Neural progenitor cell (in vitro differentiated cells): ENCODE measurements around the gene PGC. TPM values are rescaled to one million over a fixed set of nuclear protein-coding genes. Genes with fewer than 3 reads are reported as not detected.

Source experiments
- DNase-seq: peaks from one replicate; pipeline ENCODE4 v3.0.0-alpha.2; 2016; ENCODE audit warnings: low spot score
- H2AFZ ChIP-seq: fragments of 200-600 bp; sonication (generic); replicated peaks from 2 replicates; pipeline ENCODE4 v1.6.1; 2016; ENCODE audit warnings: antibody characterized with exemption
- H3F3A ChIP-seq: fragments of 200-600 bp; sonication (generic); 2 replicates; pipeline ENCODE4 v1.6.1; 2016; ENCODE audit warnings: antibody characterized with exemption, low read depth
- H3K27ac ChIP-seq: fragments of 200-600 bp; sonication (generic); 2 replicates; pipeline ENCODE4 v1.5.1; 2016; ENCODE audit warnings: mild to moderate bottlenecking
- H3K27me3 ChIP-seq: fragments of 200-600 bp; sonication (generic); 2 replicates; pipeline ENCODE4 v1.6.1; 2016; ENCODE audit warnings: mild to moderate bottlenecking, moderate library complexity
- H3K36me3 ChIP-seq: fragments of 200-600 bp; sonication (generic); 2 replicates; pipeline ENCODE4 v1.5.1; 2016
- H3K4me1 ChIP-seq: fragments of 200-600 bp; sonication (generic); 2 replicates; pipeline ENCODE4 v1.6.1; 2016; ENCODE audit warnings: mixed run types
- H3K4me2 ChIP-seq: fragments of 200-600 bp; sonication (generic); 2 replicates; pipeline ENCODE4 v1.6.1; 2016
- H3K4me3 ChIP-seq: fragments of 200-600 bp; sonication (generic); 2 replicates; pipeline ENCODE4 v1.5.1; 2016
- H3K79me2 ChIP-seq: fragments of 200-600 bp; sonication (generic); 2 replicates; pipeline ENCODE4 v1.6.1; 2016; ENCODE audit warnings: low read depth
- H3K9ac ChIP-seq: fragments of 200-600 bp; sonication (generic); 2 replicates; pipeline ENCODE4 v1.6.1; 2016
- H3K9me3 ChIP-seq: fragments of 200-600 bp; sonication (generic); 2 replicates; pipeline ENCODE4 v1.5.1; 2016; ENCODE audit warnings: low read depth
- H4K20me1 ChIP-seq: fragments of 200-600 bp; sonication (generic); 2 replicates; pipeline ENCODE4 v1.6.1; 2016; ENCODE audit warnings: low read depth
- H3K27ac Mint-ChIP-seq: 3 replicates; pipeline ENCODE4 v1.8.0; 2021; ENCODE audit warnings: mixed read lengths
- H3K27me3 Mint-ChIP-seq: 2 replicates; pipeline ENCODE4 v1.8.0; 2022; ENCODE audit warnings: low read depth, mild to moderate bottlenecking, inconsistent platforms, moderate library complexity, mixed read lengths; ENCODE audit not compliant: insufficient read depth
- H3K36me3 Mint-ChIP-seq: 3 replicates; pipeline ENCODE4 v1.8.0; 2021; ENCODE audit warnings: mixed read lengths
- H3K4me1 Mint-ChIP-seq: 3 replicates; pipeline ENCODE4 v1.8.0; 2021; ENCODE audit warnings: mixed read lengths
- H3K4me3 Mint-ChIP-seq: 3 replicates; pipeline ENCODE4 v1.8.0; 2021; ENCODE audit warnings: mild to moderate bottlenecking, moderate library complexity, mixed read lengths
- H3K9me3 Mint-ChIP-seq: 3 replicates; pipeline ENCODE4 v1.8.0; 2020; ENCODE audit warnings: mixed read lengths
- CTCF ChIP-seq: fragments of 200-600 bp; sonication (generic); IDR thresholded peaks from 2 replicates; pipeline ENCODE4 v1.5.1; 2017; ENCODE audit warnings: antibody characterized with exemption, mild to moderate bottlenecking
- EZH2 ChIP-seq: fragments of 200-600 bp; sonication (generic); IDR thresholded peaks from 2 replicates; pipeline ENCODE4 v1.6.1; 2017; ENCODE audit warnings: antibody characterized with exemption, mild to moderate bottlenecking, moderate library complexity
- EZH2phosphoT487 ChIP-seq: fragments of 200-600 bp; sonication (generic); IDR thresholded peaks from 2 replicates; pipeline ENCODE4 v1.6.1; 2017; ENCODE audit warnings: antibody characterized with exemption
- total RNA-seq: library from RNA; depleted of rRNA; stranded (reverse); fragments of >200 nt; gene quantifications from 2 replicates; pipeline ENCODE4 v1.2.3, GENCODE V29; 2015; ENCODE audit warnings: low replicate concordance

The PGC gene
- total RNA-seq, 1 donor from 2014 or later: not detected

GRCh38 chr6:41791305-41791704, 44.1 kb upstream of the PGC start:
- no peak overlapping the region for H2AFZ ChIP-seq
- H3K9me3 ChIP-seq: no peaks in the 10 kb centered on the region
- no peaks in the 10 kb centered on the region for H3K27me3 Mint-ChIP-seq
- no peaks in the 10 kb centered on the region for H4K20me1 ChIP-seq
- no peak overlapping the region for H3K4me3 Mint-ChIP-seq
- no peak overlapping the region for H3K4me2 ChIP-seq
- H3K27ac Mint-ChIP-seq: no peak overlapping the region
- H3K9me3 Mint-ChIP-seq: no peaks in the 10 kb centered on the region
- DNase-seq: no peak
- TF ChIP-seq EZH2 (no peak), EZH2phosphoT487 (no peak), CTCF (no peak)
- no peaks in the 10 kb centered on the region for H3K36me3 ChIP-seq
- H3K9ac ChIP-seq: no peak overlapping the region
- no peaks in the 10 kb centered on the region for H3K27me3 ChIP-seq
- no peaks in the 10 kb centered on the region for H3K4me1 ChIP-seq
- H3F3A ChIP-seq: peaks cover 62% of the 10 kb centered on the region
- H3K27ac ChIP-seq: no peak overlapping the region
- no peak overlapping the region for H3K4me3 ChIP-seq
- H3K79me2 ChIP-seq: peaks cover 28% of the 10 kb centered on the region
- H3K4me1 Mint-ChIP-seq: peaks cover 4% of the 10 kb centered on the region
- peaks cover 12% of the 10 kb centered on the region for H3K36me3 Mint-ChIP-seq

- H3K36me3 ChIP-seq: no peaks in the 10 kb centered on the region
- H3K27me3 Mint-ChIP-seq: peaks cover 1% of the 10 kb centered on the region
- peaks cover 7% of the 10 kb centered on the region for H3K4me1 Mint-ChIP-seq
- H3K27me3 ChIP-seq: peaks cover 11% of the 10 kb centered on the region
- H3K9me3 ChIP-seq: no peaks in the 10 kb centered on the region
- H3K36me3 Mint-ChIP-seq: peaks cover 12% of the 10 kb centered on the region
- TF ChIP-seq EZH2phosphoT487: no peak
- no peak for TF ChIP-seq CTCF
- no peak for TF ChIP-seq EZH2
- H3K4me1 ChIP-seq: no peaks in the 10 kb centered on the region
- no peak overlapping the region for H3K4me2 ChIP-seq
- no peaks in the 10 kb centered on the region for H3K9me3 Mint-ChIP-seq
- H3K4me3 ChIP-seq: no peak overlapping the region
- no peak overlapping the region for H2AFZ ChIP-seq
- H3K79me2 ChIP-seq: peaks cover 28% of the 10 kb centered on the region
- peaks cover 67% of the 10 kb centered on the region for H3F3A ChIP-seq
- DNase-seq: no peak
- no peaks in the 10 kb centered on the region for H4K20me1 ChIP-seq
- no peak overlapping the region for H3K27ac ChIP-seq
- H3K27ac Mint-ChIP-seq: no peak overlapping the region
- H3K4me3 Mint-ChIP-seq: no peak overlapping the region
- H3K9ac ChIP-seq: no peak overlapping the region
These were observed 42.8 kb upstream of the PGC start for GRCh38 chr6:41790045-41790444.

GRCh38 chr6:41789390-41789724, 42.2 kb upstream of the PGC start:
- Mint-ChIP-seq H3K27ac (no peak overlapping the region), H3K36me3 (peaks cover 12% of the 10 kb centered on the region), H3K4me3 (peak overlapping the region; percentile 98), H3K27me3 (peaks cover 2% of the 10 kb centered on the region), H3K4me1 (peaks cover 7% of the 10 kb centered on the region), H3K9me3 (no peaks in the 10 kb centered on the region)
- H3K27me3 ChIP-seq: peaks cover 18% of the 10 kb centered on the region
- no peaks in the 10 kb centered on the region for H3K36me3 ChIP-seq
- H3K79me2 ChIP-seq: peaks cover 28% of the 10 kb centered on the region
- H2AFZ ChIP-seq: no peak overlapping the region
- no peak overlapping the region for H3K27ac ChIP-seq
- H3K4me1 ChIP-seq: no peaks in the 10 kb centered on the region
- H3K4me2 ChIP-seq: no peak overlapping the region
- peaks cover 60% of the 10 kb centered on the region for H3F3A ChIP-seq
- no peaks in the 10 kb centered on the region for H4K20me1 ChIP-seq
- no peak for DNase-seq
- H3K9ac ChIP-seq: no peak overlapping the region
- H3K4me3 ChIP-seq: no peak overlapping the region
- no peak for TF ChIP-seq EZH2
- no peak for TF ChIP-seq CTCF
- no peak for TF ChIP-seq EZH2phosphoT487
- H3K9me3 ChIP-seq: no peaks in the 10 kb centered on the region
